K562 (cell line): Measurements from ENCODE around the gene SLC16A6. TPM values are rescaled to one million over a fixed set of nuclear protein-coding genes. Genes with fewer than 3 reads are reported as not detected.
A peak's percentile ranks its signal among the peaks of the same experiment; 100 is the strongest.
"Not testable (repeated sequence)": the region's sequence is repeated elsewhere in the genome, so short reads cannot be mapped to it uniquely, and the experiment has no call there.

Source experiments
- ATAC-seq: fragments of 200-7000 bp; cut with Tn5 transposase; 3 replicates; pipeline ENCODE4 v1.9.1; 2020; ENCODE audit warnings: moderate library complexity
- BruUV-seq: library from RNA; stranded (reverse); fragments of 400-500 nt; replicated peaks from 2 replicates; lab custom pipeline; 2021; lab: Mats Ljungman, UMichigan
- CTCF ChIA-PET: fragments of 300-600 bp; formaldehyde crosslinking; extraction: SDS; loops from one replicate; lab custom pipeline; 2021; ENCODE audit warnings: low intra/inter-chr PET ratio; lab: Yijun Ruan, JAX
- POLR2A ChIA-PET: fragments of 300-600, 350-650 bp; sonication (Branson Sonifier 250); formaldehyde crosslinking; extraction: SDS; loops from one replicate; lab custom pipeline; 2021; ENCODE audit warnings: antibody characterized with exemption, inconsistent platforms; lab: Yijun Ruan, JAX
- DNase-seq, 4 experiments: peaks; one replicate each; pipeline versions ENCODE4 v3.0.0 to v3.0.0-alpha.2; 2011 to 2018; ENCODE audit warnings: low spot score in 3 of 4, mixed read lengths in 3 of 4; ENCODE audit errors: extremely low read depth in 1 of 4
- FAIRE-seq: peaks from 2 replicates; lab custom pipeline; 2011; peaks lifted over from hg19 to GRCh38; lab: Jason Lieb, UNC
- H2AFZ ChIP-seq: 2 replicates; pipeline ENCODE4 v1.6.0; 2011; ENCODE audit warnings: low read depth, low read length, control low read depth, inconsistent platforms
- H3K27ac ChIP-seq: fragments of 200-600 bp; 3 replicates; pipeline ENCODE4 v1.8.0; 2011; ENCODE audit warnings: low read depth, mild to moderate bottlenecking, control low read depth, inconsistent platforms, low read length, moderate library complexity, mixed read lengths; ENCODE audit errors: extremely low read depth
- H3K27me3 ChIP-seq, 2 experiments: fragments of 300-600 bp in 1 of 2; 2 replicates in 1 of 2; 3 replicates in 1 of 2; pipeline versions ENCODE4 v1.6.0 to v1.8.0; 2011; ENCODE audit warnings: inconsistent platforms in 2 of 2, low read length in 2 of 2, mild to moderate bottlenecking in 1 of 2, mixed read lengths in 1 of 2, moderate library complexity in 1 of 2; ENCODE audit not compliant: control insufficient read depth in 2 of 2, insufficient read depth in 2 of 2
- H3K36me3 ChIP-seq: fragments of 300-600 bp; 3 replicates; pipeline ENCODE4 v1.8.0; 2011; ENCODE audit warnings: mild to moderate bottlenecking, low read length, inconsistent platforms; ENCODE audit not compliant: control insufficient read depth, insufficient read depth
- H3K4me1 ChIP-seq, 2 experiments: fragments of 200-600 bp in 1 of 2; replicated peaks in 1 of 2; 2 replicates in 1 of 2; 3 replicates in 1 of 2; pipeline versions ENCODE4 v1.5.1 to v1.8.0; 2011; ENCODE audit warnings: inconsistent platforms in 2 of 2, low read length in 2 of 2, mild to moderate bottlenecking in 1 of 2, mixed read lengths in 1 of 2, moderate library complexity in 1 of 2; ENCODE audit not compliant: control insufficient read depth in 2 of 2, insufficient read depth in 2 of 2
- H3K4me2 ChIP-seq: 2 replicates; pipeline ENCODE4 v1.6.1; 2011; ENCODE audit warnings: low read length, control low read depth, inconsistent platforms, mixed read lengths; ENCODE audit not compliant: insufficient read depth
- H3K4me3 ChIP-seq: fragments of 200-600 bp; sonication (generic), shearing (Covaris generic); 2 replicates; pipeline ENCODE4 v1.5.1; 2016; ENCODE audit warnings: control low read depth, inconsistent platforms
- H3K79me2 ChIP-seq: fragments of 200-600 bp; 3 replicates; pipeline ENCODE4 v1.8.0; 2011; ENCODE audit warnings: low read length, inconsistent platforms; ENCODE audit not compliant: control insufficient read depth, insufficient read depth
- H3K9ac ChIP-seq, 2 experiments: 2 replicates each; pipeline versions ENCODE4 v1.6.0 to v1.6.1; 2011; ENCODE audit warnings: low read depth in 2 of 2, low read length in 2 of 2, control low read depth in 1 of 2, inconsistent platforms in 1 of 2, mild to moderate bottlenecking in 1 of 2, mixed read lengths in 1 of 2; ENCODE audit not compliant: insufficient read depth in 1 of 2
- H3K9me1 ChIP-seq: one replicate; pipeline ENCODE4 v1.6.0; 2011; ENCODE audit warnings: inconsistent platforms, mild to moderate bottlenecking, low read length, moderate library complexity; ENCODE audit not compliant: control insufficient read depth, insufficient read depth
- H3K9me3 ChIP-seq: replicated peaks from 2 replicates; pipeline ENCODE4 v1.5.1; 2011; ENCODE audit warnings: low read depth, low read length, inconsistent platforms; ENCODE audit not compliant: control insufficient read depth, insufficient read depth
- H4K20me1 ChIP-seq: replicated peaks from 2 replicates; pipeline ENCODE4 v1.6.1; 2011; ENCODE audit warnings: low read length, inconsistent platforms, mixed read lengths; ENCODE audit not compliant: control insufficient read depth, insufficient read depth
- FOSL1 ChIP-seq: fragments of 200-800 bp; sonication (Bioruptor generic); conservative IDR thresholded peaks from 2 replicates; pipeline ENCODE4 v1.6.1; 2016; ENCODE audit warnings: missing genetic modification characterization, missing compliant biosample characterization
- SPI1 ChIP-seq: IDR thresholded peaks from 2 replicates; pipeline ENCODE4 v1.6.1; 2011; ENCODE audit warnings: low read depth, low read length, control low read depth, borderline replicate concordance
- WGBS: fragments of 100-300 bp; shearing (Covaris generic); methylation state at CpG from one replicate; pipeline ENCODE4 v1.1.6; 2016; ENCODE audit warnings: low coverage, mixed read lengths; ENCODE audit not compliant: insufficient coverage; ENCODE audit errors: missing lambda C conversion rate; 5-methylcytosine and 5-hydroxymethylcytosine counted together
- in situ Hi-C: fragments of 300-500 bp; cut with MboI; formaldehyde crosslinking; loops from 4 replicates; pipeline ENCODE4 v1.15.0; 2018; ENCODE audit warnings: inconsistent platforms, mixed read lengths
- intact Hi-C: fragments of 100-400 bp; cut with micrococcal nuclease; formaldehyde crosslinking; loops from 2 replicates; pipeline ENCODE4 v1.14.2; 2022
- polyA plus RNA-seq, 8 experiments: library from polyadenylated mRNA; depleted of rRNA in 4 of 8; stranded (reverse) in 5 of 8; unstranded in 3 of 8; fragments of >200 nt; fragmentation: Nextera tagmentation in 2 of 8; fragmentation: Illumina TruSeq in 1 of 8; extraction: Ambion mirVana in 2 of 8; extraction: Trizol in 1 of 8; gene quantifications; 2 replicates each; pipeline versions ENCODE4 v1.2.1 to v1.2.3, GENCODE V29; 2011 to 2014; ENCODE audit warnings: inconsistent platforms in 1 of 8, missing spikeins in 1 of 8
- total RNA-seq, 7 experiments: library from RNA; depleted of rRNA in 6 of 7; stranded (reverse); fragments of >200 nt in 6 of 7; fragmentation: Illumina TruSeq in 2 of 7; extraction: Trizol in 2 of 7; gene quantifications; 2 replicates each; pipeline versions ENCODE4 v1.2.1 to v1.2.3, GENCODE V29; 2011 to 2021; ENCODE audit warnings: low replicate concordance in 1 of 7

SLC16A6 gene
- total and polyA plus RNA-seq, 9 of the 15 experiments (the other 6 are each of a cell fraction or from before 2014, with no cell fraction given): 0.05 to 0.31 (median 0.15) TPM

DNA sequence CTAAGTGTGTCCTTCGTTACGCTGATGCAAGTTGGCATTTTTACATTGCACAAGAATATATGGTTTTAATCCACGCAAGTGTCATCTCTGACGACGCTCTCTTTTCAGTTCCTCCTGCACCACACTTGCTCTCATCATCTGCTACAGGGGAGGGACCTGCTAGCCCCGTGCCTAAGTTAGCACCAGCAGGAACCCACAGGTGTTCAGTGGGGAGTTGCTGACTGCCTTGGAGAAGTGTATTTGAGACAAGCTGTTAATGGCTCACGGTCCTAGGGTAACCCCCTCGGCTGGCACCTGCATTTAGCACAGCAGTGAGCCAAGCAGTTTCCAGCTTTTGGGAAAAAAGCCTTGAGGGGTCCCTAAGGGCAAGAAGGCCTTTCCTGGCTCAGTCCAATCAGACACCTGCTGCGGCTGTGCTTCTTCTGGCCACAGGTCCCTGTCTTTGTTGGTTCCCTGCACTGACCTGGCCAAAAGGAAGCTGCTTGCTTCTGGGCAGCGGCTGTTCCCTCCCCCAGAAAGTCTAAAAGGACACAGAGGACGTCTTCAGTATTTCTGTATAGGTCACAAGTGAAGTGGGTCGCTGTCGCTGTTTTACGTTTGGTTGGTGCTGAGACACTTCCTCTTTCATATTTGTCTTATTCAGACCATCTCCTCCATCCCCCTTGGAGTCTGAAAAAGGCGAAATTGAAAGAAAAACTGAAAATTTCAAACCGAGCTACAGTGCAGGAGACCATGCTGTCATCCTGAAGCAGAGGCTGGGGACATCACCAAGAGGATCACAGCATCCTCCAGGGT lies 53.4 kb downstream of the SLC16A6 start:
- H3K27ac ChIP-seq, DNase-seq, H3K79me2 ChIP-seq, in situ Hi-C loops, H3K4me2 ChIP-seq, H2AFZ ChIP-seq, ATAC-seq, intact Hi-C loops, CTCF ChIA-PET, H3K9me1 ChIP-seq, BruUV-seq, H3K4me3 ChIP-seq, H3K27me3 ChIP-seq, H3K36me3 ChIP-seq, H4K20me1 ChIP-seq, H3K9me3 ChIP-seq, H3K9ac ChIP-seq, POLR2A ChIA-PET, H3K4me1 ChIP-seq: not testable (repeated sequence)
- peak; percentile 82; the same call in 1 of the 2 replicates for TF ChIP-seq SPI1
- 15% methylated on average over 15 of the region's 16 CpGs for WGBS
- peak; percentile 67 for FAIRE-seq

DNA sequence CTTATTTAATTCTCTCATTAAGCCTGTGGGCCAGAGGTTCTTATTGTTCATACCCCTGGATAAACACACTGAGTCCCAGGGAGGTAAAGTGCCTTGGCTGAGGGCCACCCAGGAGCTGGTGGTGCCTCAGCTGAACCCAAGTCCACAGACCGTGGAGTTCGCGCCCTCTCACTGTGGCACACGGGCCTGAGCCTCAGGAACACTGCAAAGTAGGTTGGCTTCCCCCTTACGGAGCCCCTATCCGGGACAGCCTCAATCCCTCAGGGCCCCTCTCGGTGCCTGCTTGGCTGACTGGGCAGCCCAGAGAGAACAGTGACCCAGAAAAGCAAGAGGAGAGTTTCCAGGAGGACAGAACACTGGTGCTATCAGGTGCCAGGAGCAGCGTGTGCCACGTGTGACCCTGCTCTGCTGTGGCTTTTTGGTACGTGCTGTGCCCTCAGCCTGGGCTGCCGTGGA lies 55.6 kb downstream of the SLC16A6 start:
- WGBS: 13% methylated on average over 4 of the region's 11 CpGs
- H3K9me3 ChIP-seq, H3K4me1 ChIP-seq, intact Hi-C loops, ATAC-seq, POLR2A ChIA-PET, H3K79me2 ChIP-seq, FAIRE-seq, H4K20me1 ChIP-seq, in situ Hi-C loops, CTCF ChIA-PET, H3K9me1 ChIP-seq, BruUV-seq, H3K4me3 ChIP-seq, DNase-seq, H2AFZ ChIP-seq, H3K36me3 ChIP-seq, H3K27ac ChIP-seq, H3K9ac ChIP-seq, H3K27me3 ChIP-seq, H3K4me2 ChIP-seq: not testable (repeated sequence)
- 0 out of 2 replicates have a peak, but pooled peaks have one; percentile 3 for TF ChIP-seq FOSL1 (tag)
